ES-I3 (cell line): ENCODE measurements around the gene ZNF274.

Experiments
- H3K36me3 ChIP-seq: 2 replicates; pipeline ENCODE4 v1.6.1; 2013; ENCODE audit warnings: mild to moderate bottlenecking, low read length, control low read depth, moderate library complexity; ENCODE audit not compliant: insufficient read depth
- H3K4me1 ChIP-seq: 2 replicates; pipeline ENCODE4 v1.6.1; 2013; ENCODE audit warnings: mild to moderate bottlenecking, control low read depth, low read length; ENCODE audit not compliant: insufficient read depth
- H3K9ac ChIP-seq: 2 replicates; pipeline ENCODE4 v1.6.1; 2013; ENCODE audit warnings: low read depth, mild to moderate bottlenecking, low read length, moderate library complexity
- H3K9me3 ChIP-seq: 2 replicates; pipeline ENCODE4 v1.6.1; 2013; ENCODE audit warnings: mild to moderate bottlenecking, low read length, moderate library complexity; ENCODE audit not compliant: control insufficient read depth, insufficient read depth

The ZNF274 gene

DNA sequence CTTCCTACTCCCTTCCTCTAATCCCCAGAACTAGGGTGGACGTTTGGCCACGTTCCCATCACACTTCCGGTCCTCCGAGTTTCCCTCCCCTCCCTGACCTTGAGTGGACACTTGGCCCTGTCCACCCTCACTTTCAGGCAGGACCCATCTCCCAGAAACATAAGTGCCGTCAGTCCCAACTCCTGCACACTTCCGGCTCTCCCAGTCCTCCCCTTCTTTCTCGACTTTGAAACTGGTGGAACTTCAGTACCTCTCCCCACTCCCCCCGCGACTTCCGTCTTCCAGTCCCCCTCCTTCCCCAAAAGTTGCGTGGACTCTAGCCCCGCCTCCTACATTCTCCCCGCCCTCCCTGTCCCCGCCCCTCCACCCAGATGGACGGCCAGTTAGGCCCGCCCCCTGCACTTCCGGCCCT, 278 bp upstream of the ZNF274 start:
- no peaks in the 10 kb centered on the region for H3K4me1 ChIP-seq
- peaks cover 8% of the 10 kb centered on the region for H3K9me3 ChIP-seq
- peaks cover 10% of the 10 kb centered on the region; the same call in 1 of the 2 replicates for H3K36me3 ChIP-seq
- H3K9ac ChIP-seq = peak overlapping the region; percentile 96; the same call in 1 of the 2 replicates

GRCh38 chr19:58183817-58184215, 955 bp downstream of the ZNF274 start:
- Histone ChIP-seq H3K36me3 (peaks cover 13% of the 10 kb centered on the region), H3K4me1 (no peaks in the 10 kb centered on the region), H3K9ac (peak overlapping the region; percentile 96), H3K9me3 (peaks cover 8% of the 10 kb centered on the region)

GRCh38 chr19:58196901-58197616, 14.2 kb downstream of the ZNF274 start:
- H3K9ac ChIP-seq = no peak overlapping the region
- H3K9me3 ChIP-seq = peaks cover 70% of the 10 kb centered on the region
- H3K4me1 ChIP-seq = no peaks in the 10 kb centered on the region
- H3K36me3 ChIP-seq = peaks cover 49% of the 10 kb centered on the region; the same call in 1 of the 2 replicates

GRCh38 chr19:58203814-58204475, 21.1 kb downstream of the ZNF274 start:
- Histone ChIP-seq H3K9me3 (peaks cover 52% of the 10 kb centered on the region), H3K4me1 (no peaks in the 10 kb centered on the region), H3K9ac (no peak overlapping the region; the same call in 1 of the 2 replicates), H3K36me3 (peaks cover 42% of the 10 kb centered on the region)

- Histone ChIP-seq H3K4me1 (no peaks in the 10 kb centered on the region), H3K9ac (no peak overlapping the region; the same call in 1 of the 2 replicates), H3K36me3 (peaks cover 39% of the 10 kb centered on the region), H3K9me3 (peaks cover 56% of the 10 kb centered on the region)
Measured at GRCh38 chr19:58204566-58204965, 21.7 kb downstream of the ZNF274 start.

- Histone ChIP-seq H3K9ac (no peak overlapping the region), H3K36me3 (peaks cover 59% of the 10 kb centered on the region), H3K4me1 (no peaks in the 10 kb centered on the region), H3K9me3 (peaks cover 50% of the 10 kb centered on the region)
Measured at GRCh38 chr19:58209577-58209976, 26.7 kb downstream of the ZNF274 start.

DNA sequence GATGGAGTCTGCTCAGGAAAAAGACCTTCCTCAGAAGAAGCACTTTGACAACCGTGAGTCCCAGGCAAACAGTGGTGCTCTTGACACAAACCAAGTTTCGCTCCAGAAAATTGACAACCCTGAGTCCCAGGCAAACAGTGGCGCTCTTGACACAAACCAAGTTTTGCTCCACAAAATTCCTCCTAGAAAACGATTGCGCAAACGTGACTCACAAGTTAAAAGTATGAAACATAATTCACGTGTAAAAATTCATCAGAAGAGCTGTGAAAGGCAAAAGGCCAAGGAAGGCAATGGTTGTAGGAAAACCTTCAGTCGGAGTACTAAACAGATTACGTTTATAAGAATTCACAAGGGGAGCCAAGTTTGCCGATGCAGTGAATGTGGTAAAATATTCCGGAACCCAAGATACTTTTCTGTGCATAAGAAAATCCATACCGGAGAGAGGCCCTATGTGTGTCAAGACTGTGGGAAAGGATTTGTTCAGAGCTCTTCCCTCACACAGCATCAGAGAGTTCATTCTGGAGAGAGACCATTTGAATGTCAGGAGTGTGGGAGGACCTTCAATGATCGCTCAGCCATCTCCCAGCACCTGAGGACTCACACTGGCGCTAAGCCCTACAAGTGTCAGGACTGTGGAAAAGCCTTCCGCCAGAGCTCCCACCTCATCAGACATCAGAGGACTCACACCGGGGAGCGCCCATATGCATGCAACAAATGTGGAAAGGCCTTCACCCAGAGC, 29.6 kb downstream of the ZNF274 start:
- peaks cover 51% of the 10 kb centered on the region for H3K36me3 ChIP-seq
- no peaks in the 10 kb centered on the region for H3K4me1 ChIP-seq
- H3K9me3 ChIP-seq = peaks cover 43% of the 10 kb centered on the region
- no peak overlapping the region for H3K9ac ChIP-seq

DNA sequence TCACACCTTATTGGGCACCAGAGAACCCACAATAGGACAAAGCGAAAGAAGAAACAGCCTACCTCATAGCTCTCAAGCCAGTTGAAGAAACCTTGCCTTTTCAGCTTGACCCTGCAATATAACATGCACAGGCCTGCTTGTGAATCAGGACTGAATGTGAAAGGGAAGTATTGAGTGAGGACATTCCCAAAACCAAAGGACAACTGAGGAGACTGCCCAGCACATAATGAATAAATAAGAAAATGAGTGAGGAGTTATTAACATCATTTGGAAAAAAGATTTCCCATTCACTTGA, 30.2 kb downstream of the ZNF274 start:
- Histone ChIP-seq H3K9me3 (peaks cover 38% of the 10 kb centered on the region), H3K4me1 (no peaks in the 10 kb centered on the region), H3K9ac (no peak overlapping the region), H3K36me3 (peaks cover 46% of the 10 kb centered on the region)

GRCh38 chr19:58217069-58217481, 34.2 kb downstream of the ZNF274 start:
- Histone ChIP-seq H3K4me1 (no peaks in the 10 kb centered on the region), H3K9ac (no peak overlapping the region), H3K36me3 (peaks cover 18% of the 10 kb centered on the region; the same call in 1 of the 2 replicates), H3K9me3 (peaks cover 20% of the 10 kb centered on the region)

DNA sequence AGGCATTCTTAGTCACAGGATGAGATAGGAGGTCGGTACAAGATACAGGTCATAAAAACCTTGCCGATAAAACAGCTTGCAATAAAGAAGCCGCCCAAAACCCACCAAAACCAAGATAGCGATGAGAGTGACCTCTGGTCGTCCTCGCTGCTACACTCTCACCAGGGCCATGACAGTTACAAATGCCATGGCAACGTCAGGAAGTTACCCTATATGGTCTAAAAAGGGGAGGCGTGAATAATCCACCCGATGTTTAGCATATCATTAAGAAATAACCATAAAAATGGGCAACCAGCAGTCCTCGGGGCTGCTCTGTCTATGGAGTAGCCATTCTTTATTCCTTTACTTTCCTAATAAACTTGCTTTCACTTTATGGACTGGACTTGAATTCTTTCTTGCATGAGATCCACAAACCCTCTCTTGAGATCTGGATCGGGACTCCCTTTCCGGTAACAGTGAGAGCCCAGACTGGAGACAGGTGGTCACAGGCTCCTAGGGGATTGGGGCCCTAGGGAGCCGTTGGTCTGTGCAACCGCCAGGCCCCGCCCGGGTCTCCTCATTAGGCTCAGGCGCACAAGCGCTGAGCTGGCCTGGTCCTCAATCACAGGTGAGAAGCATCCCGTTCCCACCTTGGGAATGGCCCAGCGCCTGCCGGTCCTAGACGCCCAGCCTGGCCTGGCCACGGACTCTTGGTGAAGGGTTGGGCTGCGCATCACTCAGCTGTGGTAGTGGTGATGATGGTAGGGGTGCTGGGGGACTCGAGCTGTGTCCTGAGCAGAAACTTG, 34.9 kb downstream of the ZNF274 start:
- peaks cover 17% of the 10 kb centered on the region; the same call in 1 of the 2 replicates for H3K9me3 ChIP-seq

GRCh38 chr19:58218899-58219298, 36.0 kb downstream of the ZNF274 start:
- Histone ChIP-seq H3K9ac (no peak overlapping the region), H3K9me3 (peaks cover 9% of the 10 kb centered on the region; the same call in 1 of the 2 replicates), H3K36me3 (peaks cover 4% of the 10 kb centered on the region; the same call in 1 of the 2 replicates), H3K4me1 (no peaks in the 10 kb centered on the region)

More for the DNA sequence above, 34.9 kb downstream of the ZNF274 start:
- no peak overlapping the region for H3K9ac ChIP-seq
- H3K36me3 ChIP-seq = peaks cover 11% of the 10 kb centered on the region; the same call in 1 of the 2 replicates
- H3K4me1 ChIP-seq = no peaks in the 10 kb centered on the region

- Histone ChIP-seq H3K4me1 (no peaks in the 10 kb centered on the region), H3K36me3 (peaks cover 27% of the 10 kb centered on the region), H3K9me3 (peaks cover 5% of the 10 kb centered on the region; the same call in 1 of the 2 replicates), H3K9ac (peak overlapping the region; percentile 88)
Measured at GRCh38 chr19:58227964-58228584, 45.2 kb downstream of the ZNF274 start.

DNA sequence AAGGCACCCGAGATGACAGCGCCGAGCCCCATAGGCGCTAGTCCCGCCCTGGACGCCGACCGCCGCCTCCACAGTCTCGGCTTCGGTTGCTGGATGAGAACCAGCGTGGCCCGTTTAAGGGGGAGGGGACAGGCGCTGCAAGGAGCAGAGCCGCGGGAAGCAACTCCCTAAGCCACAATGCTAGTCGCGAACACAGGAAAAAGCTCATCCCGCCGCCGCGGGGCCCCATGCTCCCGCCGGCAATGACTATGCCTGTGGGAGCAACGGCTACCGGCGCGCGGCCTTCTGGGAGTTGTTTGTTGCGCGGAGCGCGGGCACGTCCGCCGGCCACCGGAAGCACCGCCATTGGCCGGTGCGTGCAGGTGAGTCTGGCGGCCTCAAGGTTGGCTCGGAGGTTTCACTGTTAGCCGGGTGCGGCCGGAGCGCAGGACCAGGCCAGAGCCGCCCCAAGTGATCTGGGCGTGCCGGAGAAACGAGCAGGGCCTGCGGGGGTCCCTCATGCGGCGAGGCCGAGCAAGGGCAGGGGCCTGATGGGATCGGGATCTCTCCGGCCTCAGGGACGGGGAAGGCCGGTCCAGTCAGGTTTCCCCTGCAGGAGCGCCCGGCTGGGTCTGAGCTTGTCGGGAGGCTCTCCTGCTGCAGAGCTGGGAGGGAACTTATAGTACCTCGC, 45.9 kb downstream of the ZNF274 start, which contains the start of gene ZNF544:
TSS of gene ZNF544 (plus strand) at position 330 of the 670 bp plus-strand sequence. CDS start 15,110 bp downstream, outside the sequence.
- H3K9ac ChIP-seq = peak within 1 kb of the TSS; percentile 88
- peaks cover 5% of the 10 kb centered on the region; the same call in 1 of the 2 replicates for H3K9me3 ChIP-seq
- H3K36me3 ChIP-seq = peaks cover 31% of the 10 kb centered on the region
- no peaks in the 10 kb centered on the region for H3K4me1 ChIP-seq
